GM12892 (cell line): ENCODE results near the gene GAL3ST2.

ENCODE experiments used
- POLR2AphosphoS5 ChIP-seq: IDR thresholded peaks from 2 replicates; pipeline ENCODE4 v1.6.1; 2011; ENCODE audit warnings: low read depth, low read length, control low read depth
- TAF1 ChIP-seq: IDR thresholded peaks from 2 replicates; pipeline ENCODE4 v1.6.1; 2011; ENCODE audit warnings: low read depth, mild to moderate bottlenecking, control low read depth, low read length, borderline replicate concordance

DNA sequence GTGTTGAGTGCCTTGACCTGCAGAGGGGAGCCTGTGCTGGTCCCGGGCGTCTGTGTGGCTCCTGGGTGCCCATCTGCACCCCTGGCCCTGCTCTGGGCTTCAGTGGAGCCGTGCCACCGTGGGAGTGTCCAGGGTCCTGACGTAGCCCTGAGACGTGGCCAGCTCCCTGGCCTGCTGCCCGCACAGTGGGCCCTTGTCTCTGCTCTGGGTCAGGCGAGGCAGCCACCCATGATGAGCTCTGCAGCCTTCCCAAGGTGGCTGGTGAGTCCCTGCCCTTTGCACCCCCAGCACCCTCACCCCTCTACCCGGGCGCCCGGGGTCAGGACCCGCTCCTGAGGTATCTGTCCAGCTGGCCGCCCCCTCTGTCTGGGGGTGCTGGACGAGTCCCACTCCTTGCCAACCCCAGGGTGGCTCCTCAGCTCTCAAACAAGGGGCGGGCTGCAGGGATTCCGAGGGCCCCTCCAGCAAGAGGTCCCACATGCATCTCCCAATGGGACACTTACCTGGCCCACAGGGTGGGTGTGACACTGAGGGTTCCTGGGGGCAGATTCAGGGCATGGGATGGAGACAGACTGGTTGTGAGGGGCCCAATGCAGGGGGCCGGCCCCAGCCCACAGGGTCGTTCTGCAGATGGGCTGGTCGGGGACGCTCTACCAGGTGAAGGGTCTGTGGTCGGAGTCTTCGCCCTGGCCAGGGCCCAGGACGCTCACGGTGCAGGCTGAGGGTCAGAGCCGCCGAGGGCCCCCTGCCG is 34.8 kb downstream of the GAL3ST2 start:
- TF ChIP-seq TAF1 (no peak), POLR2AphosphoS5 (no peak)
